HepG2 (cell line): ENCODE measurements around the gene EPHA10. TPM values are rescaled to one million over a fixed set of nuclear protein-coding genes. Genes with fewer than 3 reads are reported as not detected.

Experiments
- ATAD3A ChIP-seq: sonication (generic); formaldehyde crosslinking; IDR thresholded peaks from 2 replicates; pipeline ENCODE4 v1.4.0; 2020; ENCODE audit warnings: missing genetic modification reagents
- CSRNP2 ChIP-seq: sonication (generic); formaldehyde crosslinking; conservative IDR thresholded peaks from 2 replicates; pipeline ENCODE4 v1.8.0; 2022; ENCODE audit warnings: low read depth, missing genetic modification reagents
- EEA1 ChIP-seq: sonication (generic); formaldehyde crosslinking; IDR thresholded peaks from 2 replicates; pipeline ENCODE4 v1.5.1; 2020; ENCODE audit warnings: mild to moderate bottlenecking, missing genetic modification reagents, borderline replicate concordance
- HINFP ChIP-seq: sonication (generic); formaldehyde crosslinking; IDR thresholded peaks from 2 replicates; pipeline ENCODE4 v1.4.0; 2020; ENCODE audit warnings: low read depth, mild to moderate bottlenecking, missing genetic modification reagents
- HOXD1 ChIP-seq: sonication (generic); formaldehyde crosslinking; IDR thresholded peaks from 2 replicates; pipeline ENCODE4 v1.5.0; 2020; ENCODE audit warnings: missing genetic modification reagents
- MXD4 ChIP-seq: IDR thresholded peaks from 2 replicates; pipeline ENCODE4 v1.6.1; 2016; ENCODE audit warnings: mild to moderate bottlenecking, missing biosample characterization, missing genetic modification reagents
- PRDM10 ChIP-seq: sonication (generic); formaldehyde crosslinking; IDR thresholded peaks from 2 replicates; pipeline ENCODE4 v1.4.0; 2020; ENCODE audit warnings: low read depth, missing genetic modification reagents
- RAD51 ChIP-seq: fragments of 450-650 bp; IDR thresholded peaks from 2 replicates; pipeline ENCODE4 v1.6.1; 2016; ENCODE audit warnings: borderline replicate concordance
- RARG ChIP-seq: sonication (generic); formaldehyde crosslinking; IDR thresholded peaks from 2 replicates; pipeline ENCODE4 v1.4.0; 2020; ENCODE audit warnings: low read depth, mild to moderate bottlenecking, missing genetic modification reagents
- RFXANK ChIP-seq: IDR thresholded peaks from 2 replicates; pipeline ENCODE4 v1.6.1; 2016
- SP4 ChIP-seq: sonication (generic); formaldehyde crosslinking; IDR thresholded peaks from 2 replicates; pipeline ENCODE4 v1.8.1; 2023; ENCODE audit warnings: mild to moderate bottlenecking, missing genetic modification reagents
- TBL1XR1 ChIP-seq: fragments of 150-350 bp; IDR thresholded peaks from 2 replicates; pipeline ENCODE4 v1.6.1; 2014; ENCODE audit warnings: borderline replicate concordance, low read length; ENCODE audit not compliant: partially characterized antibody
- USF2 ChIP-seq, 2 experiments: sonication (generic) in 1 of 2; formaldehyde crosslinking in 1 of 2; IDR thresholded peaks; 2 replicates each; pipeline versions ENCODE4 v1.5.1 to v1.6.1; 2011 to 2020; ENCODE audit warnings: borderline replicate concordance in 1 of 2, low read depth in 1 of 2, low read length in 1 of 2, mild to moderate bottlenecking in 1 of 2, missing genetic modification reagents in 1 of 2, moderate library complexity in 1 of 2
- ZBTB42 ChIP-seq: sonication (generic); formaldehyde crosslinking; IDR thresholded peaks from 2 replicates; pipeline ENCODE4 v1.5.0; 2020; ENCODE audit warnings: mild to moderate bottlenecking, missing genetic modification reagents
- ZBTB44 ChIP-seq: sonication (generic); formaldehyde crosslinking; IDR thresholded peaks from 2 replicates; pipeline ENCODE4 v1.4.0; 2020; ENCODE audit warnings: missing genetic modification reagents
- ZNF333 ChIP-seq: sonication (generic); formaldehyde crosslinking; IDR thresholded peaks from 2 replicates; pipeline ENCODE4 v1.4.0; 2020; ENCODE audit warnings: mild to moderate bottlenecking, missing genetic modification reagents, borderline replicate concordance
- ZNF451 ChIP-seq: sonication (generic); formaldehyde crosslinking; IDR thresholded peaks from 2 replicates; pipeline ENCODE4 v1.5.0; 2020; ENCODE audit warnings: mild to moderate bottlenecking, missing genetic modification reagents
- ZNF629 ChIP-seq: sonication (generic); formaldehyde crosslinking; conservative IDR thresholded peaks from 2 replicates; pipeline ENCODE4 v1.5.0; 2020; ENCODE audit warnings: missing genetic modification reagents
- ZNF883 ChIP-seq: sonication (generic); formaldehyde crosslinking; IDR thresholded peaks from 2 replicates; pipeline ENCODE4 v1.5.1; 2020; ENCODE audit warnings: mild to moderate bottlenecking, missing genetic modification reagents; ENCODE audit errors: not compliant biosample characterization
- polyA plus RNA-seq, 8 experiments: library from polyadenylated mRNA; depleted of rRNA in 3 of 8; stranded (reverse) in 7 of 8; unstranded in 1 of 8; fragments of >200 nt; fragmentation: Illumina TruSeq in 4 of 8; extraction: Trizol in 4 of 8; gene quantifications; 2 replicates each; pipeline versions ENCODE4 v1.2.1 to v1.2.3, GENCODE V29; 2011 to 2016; ENCODE audit warnings: low read depth in 4 of 8, missing spikeins in 1 of 8, mixed read lengths in 1 of 8; ENCODE audit not compliant: insufficient read depth in 1 of 8
- total RNA-seq, 5 experiments: library from RNA; depleted of rRNA; stranded (reverse); fragments of >200 nt; fragmentation: Illumina TruSeq; extraction: Trizol; gene quantifications; 2 replicates each; pipeline ENCODE4 v1.2.3, GENCODE V29; 2016; ENCODE audit warnings: low read depth in 1 of 5

The EPHA10 gene
- total and polyA plus RNA-seq, 2 of the 13 experiments (the other 11 are each of a cell fraction or from before 2014, with no cell fraction given): 0.11 to 0.58 TPM

- TF ChIP-seq USF2 (IDR thresholded peaks at IDR 0.05; ENCODE audit: low read depth, low read length) (no peak), USF2 (CRISPR knock-in tag; IDR thresholded peaks at IDR 0.05; ENCODE audit: borderline replicate concordance) (0 out of 2 replicates have a peak, but pooled peaks have one; percentile 34), ZBTB44 (CRISPR knock-in tag) (peak; percentile 100), ZNF883 (peak; percentile 99), HOXD1 (peak; percentile 99), RAD51 (no peak), HINFP (CRISPR knock-in tag) (peak; percentile 89; the same call in 1 of the 2 replicates), ZNF451 (peak; percentile 99), SP4 (CRISPR knock-in tag) (peak; percentile 85), ATAD3A (peak; percentile 99), PRDM10 (CRISPR knock-in tag) (peak; percentile 93), TBL1XR1 (no peak), RFXANK (CRISPR knock-in tag) (peak; percentile 97), EEA1 (peak; percentile 99), ZNF333 (CRISPR knock-in tag) (peak; percentile 100), RARG (CRISPR knock-in tag) (peak; percentile 78; the same call in 1 of the 2 replicates), CSRNP2 (CRISPR knock-in tag) (peak; percentile 89; the same call in 1 of the 2 replicates), ZBTB42 (peak; percentile 97), MXD4 (CRISPR knock-in tag) (peak; percentile 97), ZNF629 (peak; percentile 56; the same call in 1 of the 2 replicates)
These were observed 500 bp downstream of the EPHA10 start (continued) for GRCh38 chr1:37764414-37764825.
